Liver (tissue), 9 donors: Measurements from ENCODE around the gene MYO5A. TPM values are rescaled to one million over a fixed set of nuclear protein-coding genes. Genes with fewer than 3 reads are reported as not detected.

Source experiments
- DNase-seq: peaks from one replicate; pipeline ENCODE4 v3.0.0-alpha.2; 2017; ENCODE audit warnings: low spot score
- H3K27ac ChIP-seq, 2 donors: one replicate each; pipeline ENCODE4 v1.7.0; 2013; ENCODE audit warnings: inconsistent platforms in 2 of 2, low read length in 2 of 2, control low read depth in 1 of 2, low read depth in 1 of 2, mild to moderate bottlenecking in 1 of 2
- H3K27me3 ChIP-seq, 4 donors: one replicate each; pipeline versions ENCODE4 v1.6.1 to v1.7.0; 2013; ENCODE audit warnings: low read length in 3 of 4, inconsistent platforms in 1 of 4, mild to moderate bottlenecking in 1 of 4, moderate library complexity in 1 of 4; ENCODE audit not compliant: control insufficient read depth in 4 of 4, insufficient read depth in 4 of 4
- H3K36me3 ChIP-seq, 4 donors: one replicate each; pipeline versions ENCODE4 v1.6.1 to v1.7.0; 2013; ENCODE audit warnings: low read length in 3 of 4, mild to moderate bottlenecking in 3 of 4, low read depth in 1 of 4, moderate library complexity in 1 of 4; ENCODE audit not compliant: control insufficient read depth in 4 of 4, insufficient read depth in 3 of 4
- H3K4me1 ChIP-seq, 4 donors: one replicate each; pipeline versions ENCODE4 v1.6.1 to v1.7.0; 2013; ENCODE audit warnings: low read length in 3 of 4, mild to moderate bottlenecking in 3 of 4, moderate library complexity in 1 of 4; ENCODE audit not compliant: control insufficient read depth in 4 of 4, insufficient read depth in 4 of 4
- H3K4me3 ChIP-seq, 3 donors: one replicate each; pipeline versions ENCODE4 v1.6.1 to v1.7.0; 2013; ENCODE audit warnings: low read length in 3 of 3, control low read depth in 1 of 3, low read depth in 1 of 3, mild to moderate bottlenecking in 1 of 3
- H3K9ac ChIP-seq, 2 donors: one replicate each; pipeline ENCODE4 v1.7.0; 2013; ENCODE audit warnings: low read length in 2 of 2, mild to moderate bottlenecking in 2 of 2, moderate library complexity in 2 of 2, control low read depth in 1 of 2, low read depth in 1 of 2
- H3K9me3 ChIP-seq, 4 donors: one replicate each; pipeline versions ENCODE4 v1.6.1 to v1.7.0; 2013; ENCODE audit warnings: low read length in 3 of 4; ENCODE audit not compliant: control insufficient read depth in 4 of 4
- EGR1 ChIP-seq, 2 donors: IDR thresholded peaks; 2 replicates each; pipeline ENCODE4 v1.6.1; 2016 to 2018; ENCODE audit warnings: antibody characterized with exemption in 2 of 2, low read depth in 2 of 2
- FOXA1 ChIP-seq: IDR thresholded peaks from 2 replicates; pipeline ENCODE4 v1.6.1; 2016; ENCODE audit warnings: antibody characterized with exemption
- FOXA2 ChIP-seq: IDR thresholded peaks from 2 replicates; pipeline ENCODE4 v1.6.1; 2016; ENCODE audit warnings: antibody characterized with exemption
- HNF4G ChIP-seq: IDR thresholded peaks from 2 replicates; pipeline ENCODE4 v1.6.1; 2016; ENCODE audit warnings: antibody characterized with exemption
- RAD21 ChIP-seq, 2 donors: IDR thresholded peaks; 2 replicates each; pipeline ENCODE4 v1.6.1; 2016; ENCODE audit warnings: antibody characterized with exemption in 2 of 2, mild to moderate bottlenecking in 2 of 2
- RXRA ChIP-seq, 2 donors: IDR thresholded peaks; 2 replicates each; pipeline ENCODE4 v1.6.1; 2017 to 2018; ENCODE audit warnings: antibody characterized with exemption in 2 of 2, mild to moderate bottlenecking in 1 of 2
- TAF1 ChIP-seq: conservative IDR thresholded peaks from 2 replicates; pipeline ENCODE4 v1.6.1; 2016; ENCODE audit warnings: antibody characterized with exemption, mild to moderate bottlenecking
- WGBS: extraction: QIAGEN DNeasy Blood & Tissue Kit; methylation state at CpG from one replicate; pipeline ENCODE4 v1.1.7; 2013; 5-methylcytosine and 5-hydroxymethylcytosine counted together
- polyA plus RNA-seq, 2 donors: library from polyadenylated mRNA; stranded (reverse) in 1 of 2; unstranded in 1 of 2; fragments of 200-250 nt in 1 of 2; fragments of >200 nt in 1 of 2; fragmentation: Nextera tagmentation in 1 of 2; extraction: Ambion mirVana in 1 of 2; gene quantifications; one replicate each; pipeline versions ENCODE4 v1.2.1 to v1.2.3, GENCODE V29; 2013 to 2015
- total RNA-seq, 2 donors: library from RNA; depleted of rRNA; stranded (reverse); fragments of >200 nt; gene quantifications; one replicate each; pipeline ENCODE4 v1.2.3, GENCODE V29; 2014
- TF ChIP-seq, protein P1 (sequence below): fragments of 150-350 bp; IDR thresholded peaks from 2 replicates; pipeline ENCODE4 v1.5.1; 2017; ENCODE audit warnings: improper control_type of control experiment, low read depth, low read length; ENCODE audit not compliant: missing input control
- TF ChIP-seq, protein P2 (sequence below): IDR thresholded peaks from 2 replicates; pipeline ENCODE4 v1.6.1; 2016; ENCODE audit warnings: antibody characterized with exemption
- donor health status: healthy.
- donor health status: healthy.
- donor health status: healthy.
- donor health status: healthy.
- donor health status: healthy.

Gene MYO5A
- total and polyA plus RNA-seq, 4 donors = 1.0 to 7.1 (median 3.0) TPM

- TF ChIP-seq, protein P1, sequence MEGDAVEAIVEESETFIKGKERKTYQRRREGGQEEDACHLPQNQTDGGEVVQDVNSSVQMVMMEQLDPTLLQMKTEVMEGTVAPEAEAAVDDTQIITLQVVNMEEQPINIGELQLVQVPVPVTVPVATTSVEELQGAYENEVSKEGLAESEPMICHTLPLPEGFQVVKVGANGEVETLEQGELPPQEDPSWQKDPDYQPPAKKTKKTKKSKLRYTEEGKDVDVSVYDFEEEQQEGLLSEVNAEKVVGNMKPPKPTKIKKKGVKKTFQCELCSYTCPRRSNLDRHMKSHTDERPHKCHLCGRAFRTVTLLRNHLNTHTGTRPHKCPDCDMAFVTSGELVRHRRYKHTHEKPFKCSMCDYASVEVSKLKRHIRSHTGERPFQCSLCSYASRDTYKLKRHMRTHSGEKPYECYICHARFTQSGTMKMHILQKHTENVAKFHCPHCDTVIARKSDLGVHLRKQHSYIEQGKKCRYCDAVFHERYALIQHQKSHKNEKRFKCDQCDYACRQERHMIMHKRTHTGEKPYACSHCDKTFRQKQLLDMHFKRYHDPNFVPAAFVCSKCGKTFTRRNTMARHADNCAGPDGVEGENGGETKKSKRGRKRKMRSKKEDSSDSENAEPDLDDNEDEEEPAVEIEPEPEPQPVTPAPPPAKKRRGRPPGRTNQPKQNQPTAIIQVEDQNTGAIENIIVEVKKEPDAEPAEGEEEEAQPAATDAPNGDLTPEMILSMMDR = no peak
- no peak for TF ChIP-seq EGR1 (IDR thresholded peaks at IDR 0.05; ENCODE audit: low read depth in 2 of 2)
- 90% methylated on average over 9 of the region's 9 CpGs for WGBS
- peaks cover 0 to 4% (median 2%) of the 10 kb centered on the region in 4 donors for H3K36me3 ChIP-seq
Measured at GRCh38 chr15:52370010-52370409, 158.7 kb downstream of the MYO5A start.

DNA sequence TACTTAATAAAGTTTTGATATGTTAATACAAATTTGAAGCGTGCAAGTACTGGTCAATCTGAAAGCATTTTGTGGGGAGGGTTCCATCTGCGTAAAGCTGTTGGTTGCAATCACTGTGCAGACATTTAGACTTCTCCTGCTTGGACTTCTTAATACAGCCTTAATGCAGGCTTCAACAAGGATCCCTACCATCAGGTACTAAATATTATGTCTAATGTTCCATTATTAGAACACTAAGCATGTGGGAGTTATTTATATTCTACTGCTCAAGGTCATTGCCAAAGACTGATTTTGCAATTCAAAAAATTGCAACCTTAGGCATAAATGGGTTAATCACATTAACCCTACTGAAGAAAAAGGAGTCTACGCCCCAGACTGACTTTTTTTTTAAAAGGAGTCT, 159.2 kb downstream of the MYO5A start:
- no peak overlapping the region for H3K4me3 ChIP-seq
- no peaks in the 10 kb centered on the region for H3K27me3 ChIP-seq
- H3K9me3 ChIP-seq = no peaks in the 10 kb centered on the region
- no peak for TF ChIP-seq HNF4G
- no peak for TF ChIP-seq RAD21 (IDR thresholded peaks at IDR 0.05)
- H3K27ac ChIP-seq = no peak overlapping the region
- H3K9ac ChIP-seq = no peak overlapping the region
- WGBS = 96% methylated on average over 3 of the region's 3 CpGs
- no peak for DNase-seq
- peaks cover 0 to 4% (median 1%) of the 10 kb centered on the region in 4 donors for H3K36me3 ChIP-seq
- H3K4me1 ChIP-seq = no peaks in the 10 kb centered on the region

More at GRCh38 chr15:52370010-52370409, 158.7 kb downstream of the MYO5A start:
- Histone ChIP-seq H3K9ac (no peak overlapping the region), H3K27me3 (no peaks in the 10 kb centered on the region), H3K9me3 (no peaks in the 10 kb centered on the region), H3K27ac (no peak overlapping the region), H3K4me1 (no peaks in the 10 kb centered on the region), H3K4me3 (no peak overlapping the region)
- DNase-seq = no peak

- H3K27ac ChIP-seq = no peak overlapping the region
- no peak for TF ChIP-seq FOXA2
- TF ChIP-seq RXRA (IDR thresholded peaks at IDR 0.05) = no peak
- TF ChIP-seq FOXA1 = no peak
- TF ChIP-seq, protein P2, sequence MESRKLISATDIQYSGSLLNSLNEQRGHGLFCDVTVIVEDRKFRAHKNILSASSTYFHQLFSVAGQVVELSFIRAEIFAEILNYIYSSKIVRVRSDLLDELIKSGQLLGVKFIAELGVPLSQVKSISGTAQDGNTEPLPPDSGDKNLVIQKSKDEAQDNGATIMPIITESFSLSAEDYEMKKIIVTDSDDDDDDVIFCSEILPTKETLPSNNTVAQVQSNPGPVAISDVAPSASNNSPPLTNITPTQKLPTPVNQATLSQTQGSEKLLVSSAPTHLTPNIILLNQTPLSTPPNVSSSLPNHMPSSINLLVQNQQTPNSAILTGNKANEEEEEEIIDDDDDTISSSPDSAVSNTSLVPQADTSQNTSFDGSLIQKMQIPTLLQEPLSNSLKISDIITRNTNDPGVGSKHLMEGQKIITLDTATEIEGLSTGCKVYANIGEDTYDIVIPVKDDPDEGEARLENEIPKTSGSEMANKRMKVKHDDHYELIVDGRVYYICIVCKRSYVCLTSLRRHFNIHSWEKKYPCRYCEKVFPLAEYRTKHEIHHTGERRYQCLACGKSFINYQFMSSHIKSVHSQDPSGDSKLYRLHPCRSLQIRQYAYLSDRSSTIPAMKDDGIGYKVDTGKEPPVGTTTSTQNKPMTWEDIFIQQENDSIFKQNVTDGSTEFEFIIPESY = no peak
- TF ChIP-seq HNF4G = no peak
- TF ChIP-seq, protein P1 = no peak
- no peak for TF ChIP-seq TAF1
- H3K9me3 ChIP-seq = no peaks in the 10 kb centered on the region
- no peaks in the 10 kb centered on the region for H3K27me3 ChIP-seq
- peaks cover 0 to 4% (median 0%) of the 10 kb centered on the region in 4 donors for H3K36me3 ChIP-seq
- no peak overlapping the region for H3K4me3 ChIP-seq
- H3K4me1 ChIP-seq = no peaks in the 10 kb centered on the region
- no peak for DNase-seq
- no peak overlapping the region for H3K9ac ChIP-seq
- WGBS = 95% methylated on average over 3 of the region's 3 CpGs
Measured at GRCh38 chr15:52369030-52369429, 159.7 kb downstream of the MYO5A start.
